MM.1S (cell line): ENCODE data around the gene LTO1.

ENCODE experiments used
- DNase-seq: peaks from one replicate; pipeline ENCODE4 v3.0.0-alpha.2; 2015
- H2AFZ ChIP-seq: fragments of 300-600 bp; sonication (generic); 2 replicates; pipeline ENCODE4 v1.6.0; 2016; ENCODE audit warnings: antibody characterized with exemption, low read length
- H3F3A ChIP-seq: fragments of 300-600 bp; sonication (generic); 2 replicates; pipeline ENCODE4 v1.6.1; 2016; ENCODE audit warnings: mild to moderate bottlenecking, antibody characterized with exemption, low read length, moderate library complexity, mixed read lengths; ENCODE audit not compliant: insufficient read depth
- H3K27ac ChIP-seq: fragments of 300-600 bp; sonication (generic); 2 replicates; pipeline ENCODE4 v1.5.1; 2016; ENCODE audit warnings: mild to moderate bottlenecking, low read length
- H3K27me3 ChIP-seq: fragments of 300-600 bp; sonication (generic); replicated peaks from 2 replicates; pipeline ENCODE4 v1.6.0; 2016; ENCODE audit warnings: low read length; ENCODE audit not compliant: insufficient read depth
- H3K36me3 ChIP-seq: fragments of 300-600 bp; sonication (generic); replicated peaks from 2 replicates; pipeline ENCODE4 v1.6.1; 2016; ENCODE audit warnings: mild to moderate bottlenecking, low read length, mixed read lengths; ENCODE audit not compliant: insufficient read depth
- H3K4me1 ChIP-seq: fragments of 300-600 bp; sonication (generic); 2 replicates; pipeline ENCODE4 v1.6.1; 2016; ENCODE audit warnings: low read length, mixed read lengths
- H3K4me2 ChIP-seq: fragments of 300-600 bp; sonication (generic); 2 replicates; pipeline ENCODE4 v1.6.0; 2016; ENCODE audit warnings: low read depth, low read length
- H3K4me3 ChIP-seq: fragments of 300-600 bp; sonication (generic); 2 replicates; pipeline ENCODE4 v1.5.1; 2016; ENCODE audit warnings: low read length, mixed read lengths
- H3K79me2 ChIP-seq: fragments of 300-600 bp; sonication (generic); 2 replicates; pipeline ENCODE4 v1.6.1; 2016; ENCODE audit warnings: mixed run types, low read length, mixed read lengths
- H3K9ac ChIP-seq: fragments of 300-600 bp; sonication (generic); 2 replicates; pipeline ENCODE4 v1.6.1; 2016; ENCODE audit warnings: low read length, mixed read lengths
- H3K9me2 ChIP-seq: fragments of 300-600 bp; sonication (generic); replicated peaks from 2 replicates; pipeline ENCODE4 v1.6.1; 2016; ENCODE audit warnings: mild to moderate bottlenecking, low read length, mixed read lengths; ENCODE audit not compliant: insufficient read depth
- H3K9me3 ChIP-seq: fragments of 300-600 bp; sonication (generic); replicated peaks from 2 replicates; pipeline ENCODE4 v1.6.1; 2016; ENCODE audit warnings: mild to moderate bottlenecking, low read length, mixed read lengths; ENCODE audit not compliant: insufficient read depth
- H4K20me1 ChIP-seq: fragments of 300-600 bp; sonication (generic); 2 replicates; pipeline ENCODE4 v1.6.1; 2016; ENCODE audit warnings: mild to moderate bottlenecking, low read length, moderate library complexity, mixed read lengths; ENCODE audit not compliant: insufficient read depth
- CTCF ChIP-seq: fragments of 300-600 bp; sonication (generic); IDR thresholded peaks from 2 replicates; pipeline ENCODE4 v1.5.1; 2016; ENCODE audit warnings: antibody characterized with exemption, low read length, mixed read lengths
- EZH2 ChIP-seq: fragments of 300-600 bp; sonication (generic); optimal IDR thresholded peaks from 2 replicates; pipeline ENCODE3; 2017; ENCODE audit warnings: low read depth, mild to moderate bottlenecking, antibody characterized with exemption, low read length, mixed read lengths
- EZH2phosphoT487 ChIP-seq: fragments of 300-600 bp; sonication (generic); IDR thresholded peaks from 2 replicates; pipeline ENCODE4 v1.6.1; 2018; ENCODE audit warnings: antibody characterized with exemption, low read length

LTO1 gene

GRCh38 chr11:69684651-69685050 is 9.5 kb upstream of the LTO1 start:
- H3K9ac ChIP-seq: no peak overlapping the region
- H3F3A ChIP-seq: no peaks in the 10 kb centered on the region
- H2AFZ ChIP-seq: no peak overlapping the region
- H3K9me3 ChIP-seq: no peaks in the 10 kb centered on the region
- 0 out of 2 replicates have a peak, but pooled peaks cover 4% of the 10 kb centered on the region for H3K4me1 ChIP-seq
- H3K36me3 ChIP-seq: no peaks in the 10 kb centered on the region
- H3K79me2 ChIP-seq: no peaks in the 10 kb centered on the region
- no peak for DNase-seq
- no peak overlapping the region for H3K4me3 ChIP-seq
- H3K4me2 ChIP-seq: no peak overlapping the region
- TF ChIP-seq CTCF (no peak), EZH2 (no peak), EZH2phosphoT487 (no peak)
- peaks cover 33% of the 10 kb centered on the region for H3K27me3 ChIP-seq
- H4K20me1 ChIP-seq: no peaks in the 10 kb centered on the region
- H3K9me2 ChIP-seq: no peaks in the 10 kb centered on the region
- no peak overlapping the region for H3K27ac ChIP-seq

DNA sequence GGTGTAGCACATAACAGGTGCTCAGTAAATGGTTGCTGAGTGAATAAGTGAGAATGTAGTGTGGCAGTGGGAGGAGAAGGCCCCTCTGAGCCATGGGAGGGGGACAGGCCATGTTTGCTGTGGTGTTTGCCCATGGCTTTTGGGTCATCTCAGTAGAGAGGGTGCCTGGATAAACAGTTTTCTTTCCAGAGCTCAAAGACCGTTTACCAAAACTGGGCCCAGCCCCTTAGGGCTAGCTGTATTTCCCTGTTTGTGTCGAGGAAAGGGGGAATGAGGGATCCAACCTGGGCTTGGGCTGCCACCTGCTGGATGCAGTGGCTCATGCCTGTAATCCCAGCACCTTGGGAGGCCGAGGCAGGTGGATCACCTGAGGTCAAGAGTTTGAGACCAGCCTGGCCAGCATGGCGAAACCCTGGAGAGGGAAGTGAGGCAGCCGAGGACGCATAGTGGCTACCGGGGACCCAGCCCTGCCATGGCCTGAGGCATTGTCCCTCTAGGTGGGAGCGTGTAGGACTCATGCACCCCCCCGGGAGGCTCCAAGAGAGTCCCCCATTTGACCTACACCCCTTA is 8.7 kb upstream of the LTO1 start:
- Histone ChIP-seq H3K27ac (no peak overlapping the region), H2AFZ (no peak overlapping the region), H3K9me2 (no peaks in the 10 kb centered on the region), H3K4me1 (0 out of 2 replicates have a peak, but pooled peaks cover 4% of the 10 kb centered on the region), H3K4me2 (no peak overlapping the region), H3K36me3 (no peaks in the 10 kb centered on the region), H3K79me2 (no peaks in the 10 kb centered on the region), H4K20me1 (no peaks in the 10 kb centered on the region), H3K4me3 (no peak overlapping the region), H3K9me3 (no peaks in the 10 kb centered on the region), H3K9ac (no peak overlapping the region), H3K27me3 (peaks cover 40% of the 10 kb centered on the region), H3F3A (no peaks in the 10 kb centered on the region)
- DNase-seq: no peak
- TF ChIP-seq CTCF: peak; percentile 47
- TF ChIP-seq EZH2: no peak

DNA sequence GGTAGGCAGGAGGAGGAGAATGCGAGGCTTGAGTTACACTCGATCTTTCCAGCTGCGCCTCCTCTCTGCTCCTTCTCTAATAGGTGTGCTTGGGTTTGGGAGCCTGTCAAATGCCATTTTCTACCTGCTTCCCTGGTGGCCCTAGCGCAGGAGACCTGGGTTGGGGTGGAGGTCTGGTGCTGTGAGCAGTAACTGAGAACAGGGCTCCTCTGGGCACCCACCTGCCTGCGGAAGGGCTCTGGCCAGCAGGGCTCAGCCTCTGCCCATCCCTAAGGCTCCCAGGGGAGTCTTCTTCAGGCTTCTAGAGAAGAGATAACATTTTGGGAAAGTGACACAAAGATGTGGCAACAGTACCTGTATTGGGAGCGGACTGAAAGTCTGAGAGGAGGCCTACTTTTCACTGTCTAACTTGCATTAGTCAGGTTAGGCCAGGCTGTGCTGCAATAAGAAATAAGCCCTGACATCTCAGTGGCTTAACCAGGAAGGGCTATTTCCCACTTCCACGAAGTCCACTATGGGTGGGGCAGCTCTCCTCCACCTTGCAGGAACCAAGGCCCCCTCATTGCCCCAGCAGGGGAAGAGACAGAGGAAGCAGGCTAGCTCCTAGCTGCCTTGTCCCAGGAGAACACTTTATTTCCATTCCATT is 7.7 kb upstream of the LTO1 start:
- Histone ChIP-seq H3K9ac (no peak overlapping the region), H3K9me3 (no peaks in the 10 kb centered on the region), H3K36me3 (no peaks in the 10 kb centered on the region), H3K27me3 (peaks cover 50% of the 10 kb centered on the region), H3K79me2 (no peaks in the 10 kb centered on the region), H3K27ac (no peak overlapping the region), H3F3A (no peaks in the 10 kb centered on the region), H3K4me2 (no peak overlapping the region), H2AFZ (no peak overlapping the region), H3K4me1 (0 out of 2 replicates have a peak, but pooled peaks cover 4% of the 10 kb centered on the region), H3K4me3 (no peak overlapping the region), H3K9me2 (no peaks in the 10 kb centered on the region), H4K20me1 (no peaks in the 10 kb centered on the region)
- DNase-seq: no peak
- no peak for TF ChIP-seq EZH2phosphoT487
- TF ChIP-seq CTCF: no peak
- TF ChIP-seq EZH2: no peak
